ENCODE results near the gene PATJ. TPM values are rescaled to one million over a fixed set of nuclear protein-coding genes. Genes with fewer than 3 reads are reported as not detected.

PATJ gene, protein sequence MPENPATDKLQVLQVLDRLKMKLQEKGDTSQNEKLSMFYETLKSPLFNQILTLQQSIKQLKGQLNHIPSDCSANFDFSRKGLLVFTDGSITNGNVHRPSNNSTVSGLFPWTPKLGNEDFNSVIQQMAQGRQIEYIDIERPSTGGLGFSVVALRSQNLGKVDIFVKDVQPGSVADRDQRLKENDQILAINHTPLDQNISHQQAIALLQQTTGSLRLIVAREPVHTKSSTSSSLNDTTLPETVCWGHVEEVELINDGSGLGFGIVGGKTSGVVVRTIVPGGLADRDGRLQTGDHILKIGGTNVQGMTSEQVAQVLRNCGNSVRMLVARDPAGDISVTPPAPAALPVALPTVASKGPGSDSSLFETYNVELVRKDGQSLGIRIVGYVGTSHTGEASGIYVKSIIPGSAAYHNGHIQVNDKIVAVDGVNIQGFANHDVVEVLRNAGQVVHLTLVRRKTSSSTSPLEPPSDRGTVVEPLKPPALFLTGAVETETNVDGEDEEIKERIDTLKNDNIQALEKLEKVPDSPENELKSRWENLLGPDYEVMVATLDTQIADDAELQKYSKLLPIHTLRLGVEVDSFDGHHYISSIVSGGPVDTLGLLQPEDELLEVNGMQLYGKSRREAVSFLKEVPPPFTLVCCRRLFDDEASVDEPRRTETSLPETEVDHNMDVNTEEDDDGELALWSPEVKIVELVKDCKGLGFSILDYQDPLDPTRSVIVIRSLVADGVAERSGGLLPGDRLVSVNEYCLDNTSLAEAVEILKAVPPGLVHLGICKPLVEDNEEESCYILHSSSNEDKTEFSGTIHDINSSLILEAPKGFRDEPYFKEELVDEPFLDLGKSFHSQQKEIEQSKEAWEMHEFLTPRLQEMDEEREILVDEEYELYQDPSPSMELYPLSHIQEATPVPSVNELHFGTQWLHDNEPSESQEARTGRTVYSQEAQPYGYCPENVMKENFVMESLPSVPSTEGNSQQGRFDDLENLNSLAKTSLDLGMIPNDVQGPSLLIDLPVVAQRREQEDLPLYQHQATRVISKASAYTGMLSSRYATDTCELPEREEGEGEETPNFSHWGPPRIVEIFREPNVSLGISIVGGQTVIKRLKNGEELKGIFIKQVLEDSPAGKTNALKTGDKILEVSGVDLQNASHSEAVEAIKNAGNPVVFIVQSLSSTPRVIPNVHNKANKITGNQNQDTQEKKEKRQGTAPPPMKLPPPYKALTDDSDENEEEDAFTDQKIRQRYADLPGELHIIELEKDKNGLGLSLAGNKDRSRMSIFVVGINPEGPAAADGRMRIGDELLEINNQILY (N-terminal part only)
- 1.8 and 2.7 TPM in 2 replicates for total RNA-seq

DNA sequence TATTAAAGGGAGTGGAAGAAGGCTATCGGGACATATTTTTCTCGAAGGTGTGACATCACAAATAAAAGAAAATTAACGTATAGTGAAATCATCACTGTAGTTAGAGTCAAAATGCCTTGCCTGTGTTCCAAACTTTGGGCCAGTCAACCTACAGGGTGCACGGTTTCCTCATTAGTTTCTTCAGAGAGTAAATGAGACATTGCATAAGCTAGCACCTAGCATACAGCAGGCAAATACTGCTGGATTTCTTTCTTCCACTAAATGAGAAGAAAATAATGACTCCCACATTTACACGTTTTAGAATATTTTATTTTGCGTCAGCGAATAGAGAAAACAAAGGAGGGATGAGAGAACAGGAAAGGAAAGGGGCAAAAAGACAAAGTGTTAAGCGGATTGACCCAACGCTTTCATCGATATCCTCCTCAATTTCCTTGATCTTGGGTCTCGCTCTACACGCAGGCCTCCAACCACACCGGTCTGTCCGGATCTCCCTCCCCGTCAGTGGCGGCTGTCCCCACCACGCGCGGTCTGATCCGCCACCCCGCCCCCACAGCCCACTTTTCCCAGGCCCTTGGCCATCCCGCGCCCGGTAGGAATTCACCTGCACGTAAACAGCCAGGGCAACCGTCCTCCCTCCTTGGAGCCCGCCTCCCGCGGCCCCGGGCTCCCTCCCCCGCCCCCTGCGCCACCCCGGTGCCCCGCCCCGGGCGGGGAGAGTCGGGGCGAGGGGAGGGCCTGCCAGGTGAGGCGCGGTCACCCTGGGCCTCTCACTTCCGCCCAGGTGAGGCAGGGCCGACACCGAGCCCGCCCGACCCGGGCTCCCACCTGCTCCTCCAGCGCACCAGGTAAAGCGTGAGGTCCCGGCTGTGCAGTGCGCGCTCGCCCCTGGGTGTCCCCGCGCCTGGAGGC lies at the start of gene PATJ:
TSS of gene PATJ (plus strand) at position 770 of the 909 bp plus-strand sequence. CDS start 20,413 bp downstream, outside the sequence.

DNA sequence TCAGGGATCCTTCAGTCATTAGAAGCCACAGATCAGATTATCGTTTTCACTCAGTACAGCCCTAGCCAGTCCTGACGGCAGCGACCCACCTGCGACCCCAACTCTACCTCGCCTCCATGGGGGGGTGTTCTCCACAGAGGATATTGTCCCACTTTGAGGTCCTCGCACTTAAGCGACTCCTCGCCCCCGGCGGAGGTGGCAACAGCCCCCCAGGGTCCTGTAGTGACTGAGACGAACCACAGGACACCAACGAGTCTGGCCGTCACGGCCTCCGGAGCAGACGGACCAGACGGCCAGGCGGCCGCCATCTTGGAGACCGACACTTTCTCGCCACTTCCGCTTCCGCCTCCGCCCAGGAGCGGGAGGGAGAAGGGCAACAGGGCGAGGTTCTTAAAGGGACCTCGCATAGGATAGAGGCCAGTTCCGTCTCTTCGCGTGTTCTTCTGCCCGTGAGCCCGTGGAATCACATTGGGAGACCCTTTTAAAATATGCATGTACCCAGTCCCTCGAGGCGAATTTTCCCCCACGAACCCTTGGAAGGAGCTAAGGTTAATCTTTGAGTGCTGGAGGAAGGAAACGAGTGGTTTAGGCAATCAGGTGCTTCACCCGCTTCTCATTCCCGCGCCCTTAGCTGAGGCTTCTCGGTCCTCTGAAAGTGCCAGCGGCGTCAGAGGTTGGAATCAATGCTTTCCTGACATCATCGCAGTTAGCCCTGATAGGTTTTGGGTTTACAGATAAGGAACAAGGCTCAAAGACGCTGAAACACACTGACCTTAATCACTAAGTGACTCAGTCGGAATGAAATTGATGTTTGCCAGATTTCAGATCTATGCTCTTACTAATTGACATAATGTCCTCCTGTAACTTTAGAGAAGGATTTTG lies 17.2 kb upstream of the PATJ start, which contains the start of gene TM2D1:
TSS of gene TM2D1 (minus strand) at position 329 of the 882 bp plus-strand sequence. CDS start at position 308, 21 bp downstream.

DNA sequence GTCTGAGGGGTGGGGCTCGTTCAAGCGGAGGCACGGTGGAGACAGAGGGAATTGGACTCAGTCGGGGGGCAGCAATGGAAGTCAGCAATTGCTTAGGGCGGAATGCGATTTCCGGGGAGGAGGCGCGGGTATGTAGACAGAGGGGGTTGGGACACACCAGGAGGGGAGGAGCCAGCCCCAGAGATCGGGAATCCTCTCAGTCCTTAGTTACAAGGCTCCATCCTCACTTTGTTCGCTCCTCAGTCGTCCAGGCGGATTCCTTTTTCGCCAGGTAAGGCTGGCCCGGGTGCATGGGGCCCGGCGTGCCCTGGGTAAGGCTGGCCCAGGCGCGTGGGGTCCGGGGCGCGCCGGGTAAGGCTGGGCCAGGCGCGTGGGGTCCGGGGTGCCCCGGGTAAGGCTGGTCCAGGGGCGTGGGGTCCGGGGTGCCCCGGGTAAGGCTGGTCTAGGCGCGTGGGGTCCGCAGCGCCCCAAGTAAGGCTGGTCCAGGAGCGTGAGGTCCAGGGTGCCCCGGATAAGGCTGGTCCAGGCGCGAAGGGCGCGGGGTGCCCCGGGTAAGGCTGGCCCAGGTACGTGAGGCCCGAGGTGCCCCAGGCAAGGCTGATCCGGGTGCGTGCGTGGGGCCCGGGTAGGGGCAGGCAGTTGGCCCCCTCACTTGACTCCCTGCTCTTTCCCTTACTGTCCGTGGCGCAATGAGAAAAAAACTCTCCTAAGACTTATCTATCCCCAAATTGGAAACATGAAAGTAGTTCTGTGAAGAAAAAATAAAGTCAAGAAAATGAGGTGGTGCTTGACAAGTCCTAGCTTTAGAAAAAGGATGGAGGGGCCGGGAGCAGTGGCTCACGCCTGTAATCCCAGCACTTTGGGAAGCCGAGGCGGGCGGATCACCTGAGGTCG lies 452.6 kb downstream of the PATJ start, which contains the start of gene L1TD1:
TSS of gene L1TD1 (plus strand) at position 199 of the 894 bp plus-strand sequence. CDS start 11,780 bp downstream, outside the sequence.

Other genes with a start within 250 kb of the PATJ start
- gene TM2D1, start 17.3 kb upstream of the PATJ start, total RNA-seq = 27.2 and 41.2 TPM in 2 replicates

Measured in bronchus fibroblast of lung (primary cell).